Suppressor macrophage treated with lipopolysaccharide for 1 hour (primary cell): ENCODE results near the gene URM1.
A peak's percentile ranks its signal among the peaks of the same experiment; 100 is the strongest.

Experiments
- DNase-seq, 3 donors: peaks; one replicate each; pipeline ENCODE4 v3.0.0-alpha.2; 2020 to 2022

URM1 gene

DNA sequence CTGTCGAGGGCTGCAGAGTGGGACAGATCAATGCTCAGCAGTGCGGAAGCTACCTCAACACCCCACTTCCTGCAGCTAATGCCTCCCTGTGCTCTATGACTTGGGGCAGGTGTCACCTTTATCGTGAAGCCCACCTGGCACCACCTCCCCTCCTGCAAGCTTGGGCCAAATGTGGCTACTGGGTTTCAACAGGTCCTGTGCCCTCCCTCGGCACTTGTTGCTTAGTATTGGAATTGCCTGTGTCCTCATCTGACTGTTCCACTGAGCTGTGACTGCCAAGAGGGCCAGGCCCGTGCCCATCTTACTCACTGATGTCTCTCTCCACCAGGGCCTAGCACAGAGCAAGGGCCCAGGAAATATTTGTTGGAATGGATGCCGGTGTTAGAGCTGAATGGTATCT lies 21.4 kb upstream of the URM1 start:
- no peak for DNase-seq

DNA sequence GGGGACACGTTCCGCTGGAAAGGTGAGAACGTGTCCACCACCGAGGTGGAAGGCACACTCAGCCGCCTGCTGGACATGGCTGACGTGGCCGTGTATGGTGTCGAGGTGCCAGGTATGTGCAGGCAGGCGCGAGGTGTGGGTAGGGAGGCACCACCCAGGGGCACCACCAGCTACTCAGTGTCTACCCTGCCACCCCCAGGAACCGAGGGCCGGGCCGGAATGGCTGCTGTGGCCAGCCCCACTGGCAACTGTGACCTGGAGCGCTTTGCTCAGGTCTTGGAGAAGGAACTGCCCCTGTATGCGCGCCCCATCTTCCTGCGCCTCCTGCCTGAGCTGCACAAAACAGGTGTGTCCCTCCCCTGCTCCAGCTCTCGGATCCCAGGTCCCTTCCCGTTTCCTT lies 15.7 kb upstream of the URM1 start:
- DNase-seq: no peak

DNA sequence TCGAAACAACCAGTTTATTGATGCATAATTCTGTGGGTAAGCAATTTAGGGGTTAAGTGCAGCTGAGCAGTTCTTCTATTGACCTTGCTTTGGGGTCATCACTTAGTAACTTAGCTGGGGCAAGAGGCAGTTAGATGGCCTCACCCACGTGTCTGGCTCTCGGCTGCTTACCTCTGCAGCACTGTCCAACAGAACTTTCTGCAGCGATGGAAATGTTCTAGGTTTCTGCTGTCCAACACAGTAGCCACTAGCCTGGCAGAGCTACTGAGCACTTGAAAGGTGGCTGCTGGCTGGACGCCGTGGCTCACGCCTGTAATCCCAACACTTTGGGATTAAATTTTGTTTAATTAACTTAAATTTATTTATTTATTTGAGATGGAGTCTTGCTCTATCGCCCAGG lies 13.1 kb upstream of the URM1 start:
- no peak for DNase-seq

DNA sequence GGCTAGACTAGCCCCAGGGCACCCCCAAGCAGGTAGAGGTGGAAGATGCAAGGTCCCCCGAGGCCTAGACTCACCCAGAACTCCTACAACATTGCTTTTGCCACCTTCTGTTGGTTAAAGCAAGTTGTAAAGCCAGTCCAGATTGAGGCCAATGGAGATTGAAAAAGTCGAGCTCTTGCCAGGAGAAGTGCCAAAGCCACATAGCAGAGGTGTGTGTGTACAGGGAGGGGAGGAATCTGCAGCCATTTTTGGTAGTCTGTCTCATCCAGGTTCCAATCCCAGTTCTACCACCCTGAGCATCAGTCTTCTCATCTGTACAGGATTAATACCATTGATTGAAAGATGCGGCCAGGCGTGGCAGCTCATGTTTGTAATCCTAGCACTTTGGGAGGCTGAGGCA lies 12.3 kb upstream of the URM1 start:
- DNase-seq: no peak

DNA sequence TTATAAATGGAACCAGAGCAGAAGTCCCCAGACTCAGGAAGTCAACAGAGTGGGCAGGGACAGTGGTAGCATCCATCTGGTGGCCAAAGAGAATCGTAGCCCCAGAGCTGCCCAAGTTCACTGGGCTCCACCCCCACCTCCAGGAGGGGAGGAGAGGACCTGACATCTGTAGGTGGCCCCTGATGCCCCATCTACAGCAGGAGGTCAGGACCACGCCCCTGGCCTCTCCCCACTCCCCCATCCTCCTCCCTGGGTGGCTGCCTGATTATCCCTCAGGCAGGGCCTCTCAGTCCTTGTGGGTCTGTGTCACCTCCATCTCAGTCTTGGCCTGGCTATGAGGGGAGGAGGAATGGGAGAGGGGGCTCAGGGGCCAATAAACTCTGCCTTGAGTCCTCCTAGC lies 10.3 kb upstream of the URM1 start:
- DNase-seq: no peak

DNA sequence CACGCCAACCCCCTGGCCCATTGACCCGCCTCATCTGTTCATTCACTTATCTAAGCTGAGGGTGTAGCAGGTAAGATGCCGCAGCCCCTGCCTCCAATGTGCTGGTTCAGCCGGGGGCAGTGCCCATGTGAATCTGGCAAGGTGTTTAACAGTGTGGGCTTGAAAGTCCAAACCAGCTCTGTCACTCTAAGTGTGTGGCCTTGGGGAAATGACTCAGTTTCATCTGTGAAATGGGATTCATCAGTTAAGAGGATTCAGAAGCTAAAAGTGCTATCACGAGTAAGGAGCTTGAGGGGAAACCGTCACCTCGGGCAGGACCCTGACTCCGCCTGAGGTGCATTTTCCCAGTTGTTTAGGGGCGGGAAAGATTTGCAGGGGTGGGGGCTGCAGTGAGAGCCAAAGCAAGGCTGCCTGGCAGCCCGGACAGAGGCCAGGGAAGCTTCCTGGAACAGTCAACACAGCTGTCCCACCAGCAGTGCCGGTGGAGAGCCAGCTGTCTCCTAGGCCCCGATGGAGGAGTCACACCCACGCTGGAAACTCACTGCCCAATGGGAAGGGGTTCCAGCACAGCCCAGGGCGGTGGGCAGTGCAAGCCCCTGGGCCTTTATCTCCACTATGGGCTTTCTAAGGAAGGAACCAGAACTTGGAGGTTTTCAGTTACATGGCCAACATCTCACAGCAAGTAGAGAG lies 9.7 kb upstream of the URM1 start:
- no peak for DNase-seq

DNA sequence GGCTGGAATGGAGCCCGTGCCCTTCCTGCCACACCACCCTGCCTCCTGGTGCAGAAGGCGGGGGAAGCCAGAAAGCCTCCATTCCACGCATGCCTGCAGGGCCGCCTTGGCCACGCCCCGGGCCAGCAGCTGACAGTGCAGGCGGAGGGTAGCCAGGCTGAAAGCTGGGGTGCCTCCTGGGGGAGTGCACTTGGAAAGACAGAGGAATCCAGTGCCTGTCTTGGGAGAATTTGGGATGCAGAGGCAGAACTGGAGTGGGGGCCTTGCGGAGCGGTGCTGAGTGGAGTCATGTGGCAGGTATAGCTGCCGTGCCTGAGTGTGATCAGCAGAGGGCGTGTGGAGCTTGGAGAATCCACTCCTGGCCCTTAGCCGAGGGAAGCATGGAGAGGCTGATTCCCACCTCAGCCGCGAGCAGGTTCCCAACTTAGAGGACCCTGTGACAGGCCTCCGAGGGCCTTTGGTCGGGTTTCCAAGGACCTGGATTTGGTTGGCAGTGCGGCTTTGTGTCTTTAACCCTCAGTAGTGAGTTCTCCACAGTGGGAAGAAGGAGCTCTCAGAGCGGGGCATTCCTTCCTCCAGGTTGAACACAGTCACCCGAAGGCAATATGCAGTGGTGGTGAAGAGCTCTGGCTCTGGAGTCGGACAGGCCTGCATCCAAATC lies 9.1 kb upstream of the URM1 start:
- DNase-seq: peak; percentile 79 to 84 (median 80)

DNA sequence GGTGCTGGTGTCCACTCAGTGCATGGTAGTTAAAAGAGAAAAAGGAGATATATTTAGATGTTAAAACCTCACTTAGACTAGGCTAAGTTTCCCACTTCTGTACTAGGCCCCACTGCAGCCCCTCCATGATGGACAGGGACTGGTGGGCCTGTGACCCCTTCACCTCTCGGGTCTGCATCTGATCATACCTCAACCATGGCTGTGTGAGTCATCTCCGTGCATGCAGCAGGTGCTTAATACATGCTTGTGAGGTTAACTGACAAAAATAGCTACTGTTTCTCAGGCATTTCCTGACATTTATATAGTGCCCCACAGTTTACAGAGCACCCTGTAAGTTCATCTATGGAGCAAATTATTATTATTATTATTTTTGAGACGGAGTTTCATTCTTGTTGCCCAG lies 8.4 kb upstream of the URM1 start:
- DNase-seq: no peak

DNA sequence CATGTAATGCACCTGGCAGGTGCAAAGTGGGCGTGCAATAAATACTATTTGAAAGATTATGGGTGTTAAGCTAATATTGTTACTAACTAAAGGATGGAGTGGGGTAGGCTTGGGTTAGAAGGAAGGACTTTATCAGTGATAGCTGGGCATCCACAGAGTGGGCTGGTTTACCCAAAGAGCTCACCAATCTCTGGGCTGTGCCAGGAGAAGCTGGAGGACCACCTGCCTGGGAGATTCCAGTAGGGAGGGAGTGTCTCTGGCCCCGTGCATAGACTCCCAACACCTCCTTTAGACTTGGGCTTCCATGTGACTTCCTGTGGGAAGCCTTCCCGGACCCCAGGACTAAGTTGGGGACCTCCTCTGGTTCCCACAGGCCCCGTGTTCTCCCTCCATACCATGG lies 5.6 kb upstream of the URM1 start:
- no peak for DNase-seq

DNA sequence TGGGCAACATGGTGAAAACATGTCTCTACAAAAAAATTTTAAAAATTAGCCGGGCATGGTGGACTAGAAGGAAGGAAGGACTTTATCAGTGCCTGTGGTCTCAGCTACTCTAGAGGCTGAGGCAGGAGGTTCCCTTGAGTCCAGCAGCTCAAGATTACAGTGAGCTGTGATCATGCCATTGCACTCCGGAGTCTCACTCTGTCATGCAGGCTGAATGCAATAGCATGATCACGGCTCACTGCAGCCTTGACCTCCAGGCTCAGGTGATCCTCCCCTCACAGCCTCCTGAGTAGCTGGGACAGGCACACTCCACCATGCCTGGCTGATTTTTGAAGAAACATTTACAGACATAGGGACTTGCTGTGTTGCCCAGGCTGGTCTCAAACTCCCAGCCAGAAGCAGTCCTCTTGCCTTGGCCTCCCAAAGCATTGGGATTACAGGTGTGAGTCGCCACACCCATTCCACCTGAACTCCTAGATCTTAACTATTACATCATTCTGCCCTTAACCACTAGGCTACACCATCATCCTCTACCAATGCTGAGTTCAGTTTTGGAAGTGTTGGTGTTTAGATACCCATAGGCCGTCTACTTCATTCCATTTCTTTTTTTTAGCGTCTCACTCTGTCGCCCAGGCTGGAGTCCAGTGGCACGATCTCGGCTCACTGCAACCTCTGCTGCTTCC lies 2.0 kb upstream of the URM1 start:
- DNase-seq: no peak

DNA sequence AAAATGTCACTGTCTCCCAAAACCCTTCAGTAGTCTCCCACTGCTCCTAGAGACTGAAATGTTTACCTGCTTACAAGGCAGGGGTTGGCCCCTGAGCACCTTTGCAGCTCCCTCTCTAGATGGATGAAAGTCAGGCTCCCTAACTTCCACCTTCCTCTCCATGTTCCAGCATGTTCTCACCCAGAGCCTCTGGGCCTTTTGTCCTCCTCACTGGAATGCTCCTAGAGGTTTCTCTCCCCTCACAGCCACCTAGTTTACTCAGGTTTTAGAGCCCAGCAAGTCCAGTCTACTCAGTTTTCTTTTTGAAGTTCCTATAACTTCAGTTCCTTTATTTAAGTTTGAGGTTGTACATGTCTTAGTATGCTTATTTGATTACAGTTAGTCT lies 815 bp upstream of the URM1 start:
- no peak for DNase-seq

DNA sequence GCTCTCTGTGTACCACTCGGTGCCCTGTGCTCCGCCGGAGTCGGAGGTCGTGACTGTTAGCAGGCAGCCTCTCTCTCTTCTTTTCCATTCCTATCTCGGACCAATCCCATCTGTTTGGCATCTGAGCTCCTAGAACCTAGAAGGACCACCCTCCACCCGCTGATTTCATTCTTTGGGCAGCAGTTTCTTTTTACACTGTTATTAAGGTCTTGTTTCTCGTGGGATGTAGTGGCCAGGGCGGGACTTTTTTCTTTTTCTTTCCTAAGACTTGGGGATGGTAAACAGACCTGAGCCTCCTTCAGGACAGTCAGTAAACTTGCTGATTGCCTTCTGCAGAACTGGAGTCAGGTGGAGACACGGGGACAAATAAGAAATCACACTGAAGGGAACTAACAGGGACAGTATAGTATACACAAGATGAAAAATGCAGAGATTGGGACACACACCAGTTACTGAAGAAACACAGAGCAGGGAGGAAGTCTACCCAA lies 500 bp downstream of the URM1 start:
- peak; percentile 20 to 34 (median 21) for DNase-seq

DNA sequence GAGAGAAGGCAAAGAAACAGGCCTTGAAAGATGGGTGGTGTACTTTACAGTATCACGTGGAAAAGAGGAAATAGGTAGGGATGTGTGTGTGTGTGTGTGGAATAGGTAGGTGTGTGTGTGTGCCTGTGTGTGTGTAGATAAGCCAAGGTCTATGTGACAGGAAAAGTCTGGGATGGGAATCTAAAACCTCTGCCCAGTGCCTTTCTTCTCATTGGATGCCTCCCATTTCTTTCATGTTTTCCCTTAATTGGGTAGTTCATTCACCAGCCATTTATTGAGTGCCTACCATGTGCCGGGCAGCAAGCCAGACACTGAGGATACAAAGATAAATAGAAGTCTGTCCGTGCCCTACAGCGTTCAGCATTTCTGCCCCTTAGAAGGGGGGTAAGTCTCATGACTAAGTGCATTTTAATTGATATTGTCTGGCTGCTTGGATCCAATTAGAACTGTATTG lies 1.0 kb downstream of the URM1 start:
- no peak for DNase-seq

DNA sequence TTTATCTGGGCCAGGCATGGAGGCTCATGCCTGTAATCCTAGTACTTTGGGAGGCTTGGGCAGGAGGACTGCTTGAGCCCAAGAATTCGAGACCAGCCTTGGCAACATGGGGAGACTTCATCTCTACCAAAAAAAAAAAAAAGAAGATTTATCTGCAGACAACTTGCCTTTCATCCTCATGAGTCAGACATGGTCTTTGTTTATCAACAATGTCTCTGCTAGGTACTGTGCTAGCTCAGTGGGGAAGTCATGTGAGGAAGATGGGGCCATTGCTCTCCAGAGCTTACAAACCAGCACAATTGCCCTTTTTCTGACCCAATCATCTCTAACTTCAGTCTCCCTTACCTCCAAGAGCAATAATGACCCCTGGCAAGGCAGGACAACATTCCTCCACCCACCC lies 1.6 kb downstream of the URM1 start:
- peak in 1 of 3 donors; percentile 11 for DNase-seq

DNA sequence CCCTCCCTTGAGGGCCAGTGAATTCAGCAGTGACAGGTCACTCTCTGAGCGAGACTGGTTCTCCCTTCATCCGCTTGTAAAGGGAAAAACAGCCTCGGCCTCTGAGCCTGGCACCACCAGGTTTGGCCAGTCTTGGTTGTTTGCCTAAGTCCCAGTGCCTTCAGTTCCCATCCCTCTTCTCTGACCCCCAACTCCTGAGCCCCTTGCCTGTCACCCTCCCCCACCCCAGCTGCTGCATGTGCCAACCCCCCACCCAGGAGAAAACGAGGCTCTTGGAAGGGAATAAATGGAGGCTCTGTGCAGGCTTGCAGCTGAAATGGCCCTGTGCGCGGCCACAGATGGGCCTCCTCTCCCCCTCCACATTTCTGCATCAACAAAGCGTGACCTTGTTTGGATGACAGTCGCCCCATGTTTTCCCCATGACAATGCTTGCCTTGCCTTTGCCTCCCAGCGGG lies 3.1 kb downstream of the URM1 start:
- no peak for DNase-seq

DNA sequence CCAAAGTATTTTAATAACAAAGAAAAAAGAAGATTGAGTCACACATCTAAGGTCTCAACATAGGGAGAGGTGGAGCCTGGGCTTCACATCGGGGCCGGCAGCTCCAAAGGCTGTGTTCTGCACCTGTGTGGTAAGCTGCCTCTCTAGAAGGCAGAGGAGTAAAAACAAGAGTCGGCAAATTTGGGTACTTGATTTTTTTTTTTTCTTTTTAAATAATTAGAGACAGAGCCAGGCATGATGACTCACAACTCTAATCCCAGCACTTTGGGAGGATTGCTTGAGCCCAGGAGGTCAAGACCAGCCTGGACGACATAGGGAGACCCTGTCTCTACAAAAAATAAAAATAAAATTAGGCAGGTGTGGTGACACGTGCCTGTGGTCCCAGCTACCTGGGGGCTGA lies 4.7 kb downstream of the URM1 start:
- no peak for DNase-seq

DNA sequence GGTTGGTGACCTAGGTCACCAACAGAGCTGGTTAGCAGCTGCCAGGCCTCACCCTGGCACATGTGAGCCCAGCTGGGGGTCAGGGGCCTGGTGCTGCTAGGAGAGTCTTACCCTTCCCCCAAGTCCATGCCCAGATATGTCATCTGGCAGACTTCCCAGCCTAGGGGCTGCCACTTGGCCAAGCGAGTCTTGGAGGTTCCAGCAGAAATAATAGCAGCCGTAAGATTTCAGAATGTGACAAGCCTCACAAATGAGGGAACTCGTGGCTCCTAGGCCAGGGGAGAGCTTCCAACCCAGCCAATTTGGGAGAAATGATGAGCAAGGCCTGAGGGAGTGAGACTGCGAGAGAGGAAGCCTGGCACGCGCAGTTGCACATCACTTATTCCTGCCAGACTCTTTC lies 11.1 kb downstream of the URM1 start:
- no peak for DNase-seq

DNA sequence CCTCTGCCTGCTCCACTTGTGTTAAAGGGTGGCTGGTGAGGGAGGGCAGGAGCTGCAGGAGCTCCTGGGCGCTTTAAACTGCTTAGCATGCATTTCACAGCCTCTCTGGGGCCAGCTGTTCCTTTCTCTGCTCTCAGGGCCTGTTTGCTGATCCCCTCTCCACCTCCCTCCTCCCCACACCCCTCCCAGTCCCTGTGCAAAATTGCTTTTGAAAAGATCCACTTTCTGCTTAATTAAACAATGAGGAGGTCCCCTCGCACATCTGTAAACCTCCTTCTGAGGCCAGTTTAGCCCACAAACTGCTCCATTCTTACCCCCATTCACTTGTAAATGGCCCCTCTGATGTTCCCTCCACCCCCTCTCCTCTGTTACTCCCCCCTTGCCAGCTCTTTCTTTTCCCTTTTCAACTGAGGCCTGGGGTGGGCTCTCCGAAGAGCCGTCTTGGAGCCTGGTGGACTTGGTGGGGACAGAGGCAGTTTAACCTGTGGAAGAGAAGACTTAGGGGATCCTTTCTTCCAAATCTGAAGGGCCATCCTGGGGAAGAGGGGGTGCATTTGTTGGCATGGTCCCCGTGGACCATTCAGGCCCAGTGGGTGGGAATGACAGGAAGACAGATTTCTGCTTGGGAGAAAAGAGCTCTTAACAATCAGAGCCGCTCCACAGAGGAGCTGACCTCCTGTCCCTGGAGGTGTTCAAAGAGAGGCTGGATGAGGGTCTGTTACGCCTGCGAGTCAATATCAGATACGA lies 12.0 kb downstream of the URM1 start:
- DNase-seq: no peak

DNA sequence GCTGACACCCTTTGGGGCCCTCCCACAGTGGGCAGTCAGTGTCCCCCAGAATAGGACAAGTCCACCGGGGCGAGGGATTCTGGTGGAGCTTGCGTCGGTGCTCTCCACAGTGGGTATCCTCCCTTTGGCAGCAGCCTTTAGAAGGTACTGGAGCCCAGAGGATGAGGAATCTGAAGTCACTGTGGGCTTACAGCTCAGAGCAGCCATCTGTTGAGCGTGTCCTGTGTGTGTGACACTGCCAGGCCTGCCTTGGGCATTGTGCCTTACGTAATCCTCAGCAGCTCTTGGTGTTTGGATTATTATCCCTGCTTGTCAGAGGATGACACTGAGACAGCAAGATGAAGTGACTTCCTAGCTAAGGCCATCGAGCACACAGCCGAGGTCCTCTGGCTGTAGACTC lies 12.6 kb downstream of the URM1 start:
- no peak for DNase-seq

DNA sequence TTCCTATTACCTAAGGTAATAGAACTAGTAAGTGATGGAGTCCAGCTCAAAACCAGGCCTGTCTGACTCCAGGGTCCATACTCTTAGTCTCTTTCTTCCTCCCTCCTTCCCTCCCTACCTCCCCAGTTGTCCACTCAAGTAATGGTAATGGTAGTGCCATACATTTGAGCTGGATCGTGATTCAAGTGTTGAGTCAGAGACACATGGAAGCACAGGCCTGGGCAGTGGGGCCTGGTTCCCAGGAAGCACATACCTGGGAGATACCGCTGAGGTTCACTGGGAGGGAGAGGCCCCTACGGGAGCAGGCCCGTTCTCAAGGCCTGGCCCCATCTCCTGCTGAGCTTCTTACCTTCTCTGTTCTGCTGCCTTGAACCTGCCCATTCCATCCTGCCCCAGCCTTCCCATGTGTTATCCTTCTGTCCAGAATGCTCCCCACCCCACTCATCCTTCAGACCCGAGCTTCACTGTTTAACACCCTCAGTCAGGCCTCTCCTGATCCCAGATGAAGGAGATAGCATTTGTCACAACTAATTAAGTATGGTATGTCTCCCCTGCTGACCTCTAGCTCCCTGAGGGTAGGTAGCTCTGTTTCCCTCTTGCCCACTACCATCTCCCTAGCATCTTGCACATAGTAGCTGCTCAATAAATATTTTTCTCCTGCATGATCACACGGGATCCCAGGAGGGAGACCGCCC lies 13.8 kb downstream of the URM1 start:
- DNase-seq: no peak

DNA sequence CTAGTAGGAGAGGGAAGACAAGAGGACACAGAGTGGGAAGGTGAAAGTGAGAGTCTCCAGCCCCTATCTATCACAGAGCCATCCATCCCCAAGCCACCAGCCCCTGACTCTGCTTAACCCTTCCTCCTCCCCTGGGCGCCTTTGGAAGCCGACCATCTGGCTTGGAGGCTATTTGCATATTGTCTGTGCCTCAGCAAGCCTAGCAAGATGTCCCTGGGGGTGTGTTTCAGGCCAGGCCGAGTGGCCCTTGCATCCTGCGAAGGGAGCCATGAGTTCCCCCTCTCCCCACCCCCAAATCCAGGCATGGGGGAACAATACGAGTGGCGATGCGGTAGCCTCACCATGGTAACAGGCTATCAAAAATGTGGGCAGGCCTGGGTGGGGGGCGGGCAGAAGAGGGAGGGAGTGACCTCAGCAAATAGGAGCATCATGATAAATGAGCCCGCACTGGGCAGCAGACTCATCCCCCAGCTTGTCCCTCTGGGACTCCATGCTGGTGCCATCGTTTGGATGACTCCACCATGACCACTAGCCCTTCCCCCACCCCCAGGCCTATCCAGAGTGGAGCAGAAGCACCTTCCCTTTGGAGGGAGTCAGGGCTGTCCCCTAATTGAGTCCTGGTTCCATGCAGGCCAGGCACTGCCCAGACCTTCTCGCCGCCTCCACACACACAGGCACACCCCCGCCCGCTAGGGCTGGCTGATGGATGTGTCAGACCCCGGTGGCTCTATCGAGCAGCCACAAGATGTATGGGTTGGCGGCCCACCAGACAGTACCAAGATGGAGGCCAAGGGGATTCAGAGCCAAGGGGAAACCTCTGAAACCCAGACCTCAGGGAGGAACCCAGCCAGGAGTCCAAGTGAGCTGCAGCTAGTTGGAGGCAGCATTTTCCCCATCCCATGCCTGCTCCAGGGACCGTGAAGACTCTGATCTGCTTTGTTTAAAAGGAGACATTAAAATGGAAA lies 14.6 kb downstream of the URM1 start:
- DNase-seq: no peak

DNA sequence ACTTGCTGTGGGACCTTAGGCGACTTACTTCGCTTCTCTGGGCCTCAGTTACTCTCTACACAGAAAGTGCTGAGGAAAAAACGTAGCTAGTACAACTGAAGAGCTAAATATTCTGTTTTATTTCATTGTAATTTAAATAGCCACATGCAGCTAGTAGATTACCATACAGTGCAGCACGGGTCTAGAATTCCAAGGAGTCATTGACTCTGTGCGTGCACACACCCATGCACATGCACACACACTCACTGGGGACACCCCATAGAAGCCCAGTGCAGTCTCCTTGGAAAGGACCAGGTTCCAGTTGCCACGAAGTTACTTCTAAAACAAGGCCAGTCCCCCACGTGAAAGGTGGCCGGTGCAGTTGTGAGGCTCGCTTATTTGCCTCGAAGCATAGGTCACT lies 17.0 kb downstream of the URM1 start:
- no peak for DNase-seq
